Measurements from ENCODE around the gene SPTLC2.
A peak's percentile ranks its signal among the peaks of the same experiment; 100 is the strongest.

The SPTLC2 gene

GRCh38 chr14:77582511-77582910, 33.9 kb downstream of the SPTLC2 start:
- TF ChIP-seq YY1 (IDR thresholded peaks at IDR 0.05; ENCODE audit: low read depth), result no peak
- TF ChIP-seq RAD21 (IDR thresholded peaks at IDR 0.05; ENCODE audit: low read depth), result no peak
- TF ChIP-seq TEAD4 (IDR thresholded peaks at IDR 0.05), result no peak
- no peak for TF ChIP-seq ZBTB7A (IDR thresholded peaks at IDR 0.05; ENCODE audit: low read depth)

GRCh38 chr14:77580964-77581505, 35.4 kb downstream of the SPTLC2 start:
- peak; percentile 37; the same call in 1 of the 2 replicates for TF ChIP-seq NFIC (IDR thresholded peaks at IDR 0.05)
- no peak for TF ChIP-seq MAX (IDR thresholded peaks at IDR 0.05)

GRCh38 chr14:77580477-77580876, 36.0 kb downstream of the SPTLC2 start:
- TF ChIP-seq TEAD4 (IDR thresholded peaks at IDR 0.05), result no peak
- no peak for TF ChIP-seq RAD21 (IDR thresholded peaks at IDR 0.05; ENCODE audit: low read depth)
- TF ChIP-seq EGR1 (IDR thresholded peaks at IDR 0.05), result no peak
- no peak for TF ChIP-seq FOXM1 (IDR thresholded peaks at IDR 0.05; ENCODE audit: borderline replicate concordance, low read depth)

- no peak for TF ChIP-seq EP300 (IDR thresholded peaks at IDR 0.05; ENCODE audit: borderline replicate concordance)
- no peak for TF ChIP-seq FOXM1 (IDR thresholded peaks at IDR 0.05; ENCODE audit: borderline replicate concordance, low read depth)
- TF ChIP-seq EGR1 (IDR thresholded peaks at IDR 0.05), result no peak
These were observed 36.7 kb downstream of the SPTLC2 start for GRCh38 chr14:77579780-77580179.

- TF ChIP-seq REST (IDR thresholded peaks at IDR 0.05; ENCODE audit: low read depth) (no peak), EGR1 (IDR thresholded peaks at IDR 0.05) (no peak), CREB1 (IDR thresholded peaks at IDR 0.05; ENCODE audit: low read depth) (no peak), TEAD4 (IDR thresholded peaks at IDR 0.05) (no peak), CEBPB (IDR thresholded peaks at IDR 0.05) (no peak), FOXM1 (IDR thresholded peaks at IDR 0.05; ENCODE audit: borderline replicate concordance, low read depth) (no peak), EP300 (IDR thresholded peaks at IDR 0.05; ENCODE audit: borderline replicate concordance) (no peak), TAF1 (IDR thresholded peaks at IDR 0.05; ENCODE audit: low read depth) (no peak), YY1 (IDR thresholded peaks at IDR 0.05; ENCODE audit: low read depth) (no peak), TCF12 (IDR thresholded peaks at IDR 0.05; ENCODE audit: low read depth) (no peak), RAD21 (IDR thresholded peaks at IDR 0.05; ENCODE audit: low read depth) (no peak), ZBTB7A (IDR thresholded peaks at IDR 0.05; ENCODE audit: low read depth) (no peak), USF1 (IDR thresholded peaks at IDR 0.05) (no peak), NFIC (IDR thresholded peaks at IDR 0.05) (no peak), MAX (IDR thresholded peaks at IDR 0.05) (no peak)
These were observed 37.4 kb downstream of the SPTLC2 start for GRCh38 chr14:77579065-77579464.

GRCh38 chr14:77574446-77575115, 41.9 kb downstream of the SPTLC2 start:
- TF ChIP-seq REST (IDR thresholded peaks at IDR 0.05; ENCODE audit: low read depth), result no peak
- TF ChIP-seq MAX (IDR thresholded peaks at IDR 0.05), result no peak
- TF ChIP-seq YY1 (IDR thresholded peaks at IDR 0.05; ENCODE audit: low read depth), result no peak

- no peak for TF ChIP-seq CEBPB (IDR thresholded peaks at IDR 0.05)
- TF ChIP-seq TEAD4 (IDR thresholded peaks at IDR 0.05), result no peak
- TF ChIP-seq REST (IDR thresholded peaks at IDR 0.05; ENCODE audit: low read depth), result no peak
These were observed 42.5 kb downstream of the SPTLC2 start for GRCh38 chr14:77573964-77574363.
